Lower leg skin (tissue), 4 donors: Measurements from ENCODE around the gene TREM1. TPM values are rescaled to one million over a fixed set of nuclear protein-coding genes. Genes with fewer than 3 reads are reported as not detected.

ENCODE experiments used
- DNase-seq, 2 donors: peaks; one replicate each; pipeline ENCODE4 v3.0.0-alpha.2; 2019; ENCODE audit warnings: low spot score in 2 of 2
- H3K4me3 ChIP-seq: fragments of 200-600 bp; sonication (generic); 2 replicates; pipeline ENCODE4 v1.5.1; 2017; ENCODE audit warnings: mild to moderate bottlenecking, low read depth; ENCODE audit not compliant: poor library complexity, severe bottlenecking
- POLR2A ChIP-seq, 2 donors: fragments of 450-650 bp; IDR thresholded peaks; one replicate each; pipeline ENCODE4 v1.6.1; 2016 to 2017; ENCODE audit warnings: antibody characterized with exemption in 2 of 2, mild to moderate bottlenecking in 1 of 2, moderate library complexity in 1 of 2
- WGBS, 2 donors: methylation state at CpG; one replicate each; pipeline ENCODE4 v1.1.5; 2018; 5-methylcytosine and 5-hydroxymethylcytosine counted together
- intact Hi-C: fragments of 100-400 bp; cut with DNase I; formaldehyde crosslinking; loops from one replicate; pipeline ENCODE4 v1.15.0; 2023; ENCODE audit warnings: low total_unique reads
- total RNA-seq, 4 donors: library from RNA; depleted of rRNA; stranded (reverse); fragments of >200 nt; gene quantifications; one replicate each; pipeline ENCODE4 v1.1.0, GENCODE V29; 2016
- TF ChIP-seq, protein P1 (sequence below), 3 donors: fragments of 450-650 bp; IDR thresholded peaks; one replicate each; pipeline ENCODE4 v1.5.1; 2016; ENCODE audit warnings: antibody characterized with exemption in 3 of 3, mild to moderate bottlenecking in 3 of 3, moderate library complexity in 2 of 3

TREM1 gene
- total RNA-seq, 4 donors from 2014 or later: 0.49 to 0.83 TPM; not detected in 2

DNA sequence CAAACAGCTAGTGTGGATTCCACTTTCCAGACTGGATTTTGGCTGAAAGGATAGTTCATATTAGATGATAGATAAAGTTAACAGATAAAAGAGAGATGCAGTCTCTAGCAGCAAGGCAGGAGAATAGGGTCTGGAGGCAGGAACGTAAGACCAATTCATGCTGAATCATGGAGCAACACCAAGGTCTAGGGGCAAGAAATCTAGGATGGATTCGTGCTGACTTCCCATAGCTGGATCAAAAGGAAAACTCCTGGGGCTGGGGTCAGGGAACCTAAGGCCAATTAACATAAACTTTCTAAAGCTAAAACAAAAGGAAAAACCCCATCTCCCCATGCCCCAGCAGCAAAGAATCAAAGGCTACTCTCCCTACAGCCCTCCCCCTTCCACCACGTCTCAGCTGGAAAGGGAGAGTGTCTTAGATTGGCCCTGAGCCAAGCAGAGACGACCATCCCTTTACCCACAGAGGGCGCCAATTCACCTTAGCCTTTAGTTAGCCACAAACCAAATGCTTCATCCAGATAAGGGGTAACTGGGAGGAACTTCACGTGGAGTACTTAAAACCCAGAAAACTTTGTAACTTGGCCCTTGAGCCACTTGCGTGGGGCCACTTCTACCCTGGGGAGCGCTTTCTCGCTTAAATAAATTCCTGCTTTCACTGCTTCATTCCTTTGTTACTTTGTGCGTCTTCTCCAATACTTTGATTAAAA is 7.6 kb downstream of the TREM1 start:
- WGBS, 2 donors: 44% methylated on average over 10 of the region's 10 CpGs
- TF ChIP-seq, protein P1, sequence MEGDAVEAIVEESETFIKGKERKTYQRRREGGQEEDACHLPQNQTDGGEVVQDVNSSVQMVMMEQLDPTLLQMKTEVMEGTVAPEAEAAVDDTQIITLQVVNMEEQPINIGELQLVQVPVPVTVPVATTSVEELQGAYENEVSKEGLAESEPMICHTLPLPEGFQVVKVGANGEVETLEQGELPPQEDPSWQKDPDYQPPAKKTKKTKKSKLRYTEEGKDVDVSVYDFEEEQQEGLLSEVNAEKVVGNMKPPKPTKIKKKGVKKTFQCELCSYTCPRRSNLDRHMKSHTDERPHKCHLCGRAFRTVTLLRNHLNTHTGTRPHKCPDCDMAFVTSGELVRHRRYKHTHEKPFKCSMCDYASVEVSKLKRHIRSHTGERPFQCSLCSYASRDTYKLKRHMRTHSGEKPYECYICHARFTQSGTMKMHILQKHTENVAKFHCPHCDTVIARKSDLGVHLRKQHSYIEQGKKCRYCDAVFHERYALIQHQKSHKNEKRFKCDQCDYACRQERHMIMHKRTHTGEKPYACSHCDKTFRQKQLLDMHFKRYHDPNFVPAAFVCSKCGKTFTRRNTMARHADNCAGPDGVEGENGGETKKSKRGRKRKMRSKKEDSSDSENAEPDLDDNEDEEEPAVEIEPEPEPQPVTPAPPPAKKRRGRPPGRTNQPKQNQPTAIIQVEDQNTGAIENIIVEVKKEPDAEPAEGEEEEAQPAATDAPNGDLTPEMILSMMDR (IDR thresholded peaks at IDR 0.05): no peak
- no peak for TF ChIP-seq POLR2A (IDR thresholded peaks at IDR 0.05)
- no peak for DNase-seq
- intact Hi-C loops: no loop called here
- H3K4me3 ChIP-seq: no peak overlapping the region

DNA sequence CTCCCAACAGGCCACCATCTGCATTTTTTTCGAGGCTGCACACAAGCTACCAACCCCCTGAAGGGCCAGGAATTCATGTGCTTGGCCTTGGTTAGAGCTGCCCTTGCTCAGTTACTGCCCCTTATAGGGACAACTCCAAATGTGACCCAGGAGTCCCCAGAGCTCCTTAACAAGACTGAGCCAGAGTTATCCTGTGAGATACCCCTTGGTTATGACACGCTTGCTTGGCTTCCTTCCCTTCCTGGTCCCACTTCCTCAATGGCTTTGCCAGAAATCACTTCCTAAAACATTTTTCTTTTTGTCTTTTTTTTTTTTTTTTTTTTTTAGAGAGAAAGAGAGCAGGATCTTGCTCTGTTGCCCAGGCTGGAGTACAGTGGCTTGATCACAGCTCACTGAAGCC is 8.9 kb downstream of the TREM1 start:
- TF ChIP-seq POLR2A (IDR thresholded peaks at IDR 0.05): no peak
- TF ChIP-seq, protein P1 (IDR thresholded peaks at IDR 0.05): no peak
- H3K4me3 ChIP-seq: no peak overlapping the region
- intact Hi-C loops: no loop called here
- 73 to 76% methylated on average over 2 of the region's 2 CpGs for WGBS, 2 donors
- no peak for DNase-seq

DNA sequence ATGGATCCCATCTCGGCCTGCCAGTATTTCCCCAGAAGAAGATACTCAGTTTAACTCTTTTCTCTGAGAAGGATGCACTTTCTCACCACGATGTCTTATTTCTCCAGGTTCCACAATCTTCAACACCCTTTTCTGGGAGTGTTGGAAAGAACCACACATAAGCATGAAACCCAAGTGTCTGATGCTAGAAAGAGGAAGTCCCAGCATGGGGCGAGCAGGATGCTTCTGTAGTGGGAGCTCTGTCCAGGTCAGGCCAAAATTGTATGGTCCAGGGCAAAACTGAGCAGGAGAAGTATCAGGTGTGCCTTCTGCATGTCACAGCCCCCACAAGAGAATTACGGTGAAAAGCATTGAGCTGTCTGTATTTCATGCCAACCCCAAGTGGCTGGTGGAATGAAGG is 11.0 kb downstream of the TREM1 start:
- DNase-seq: no peak
- WGBS, 2 donors: 77 to 80% methylated on average over 4 of the region's 4 CpGs
- intact Hi-C loops: no loop called here
- H3K4me3 ChIP-seq: no peak overlapping the region
- no peak for TF ChIP-seq POLR2A (IDR thresholded peaks at IDR 0.05)
- TF ChIP-seq, protein P1 (IDR thresholded peaks at IDR 0.05): no peak

DNA sequence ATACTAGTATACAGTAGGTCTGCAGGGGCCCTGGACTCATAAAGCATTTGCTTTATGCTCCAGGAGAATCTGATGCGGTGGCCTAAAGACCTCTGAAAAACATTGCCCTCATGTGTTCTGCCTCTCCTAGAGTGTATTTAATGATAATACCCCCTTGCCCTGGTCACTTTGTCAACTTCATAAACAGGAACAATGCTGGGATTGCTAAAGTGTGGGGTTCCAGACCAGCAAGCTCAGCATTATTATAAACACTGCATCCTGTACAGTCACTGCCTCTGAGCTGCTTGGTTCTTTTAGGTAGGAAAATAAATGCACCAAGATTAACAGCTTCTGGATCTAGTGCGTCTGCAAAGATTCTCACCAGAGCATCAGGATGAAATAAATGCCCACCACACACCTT is 12.2 kb downstream of the TREM1 start:
- DNase-seq: no peak
- 93 to 96% methylated on average over 2 of the region's 2 CpGs for WGBS, 2 donors
- intact Hi-C loops: no loop called here
- H3K4me3 ChIP-seq: no peak overlapping the region
- TF ChIP-seq, protein P1 (IDR thresholded peaks at IDR 0.05): no peak
- TF ChIP-seq POLR2A (IDR thresholded peaks at IDR 0.05): no peak

DNA sequence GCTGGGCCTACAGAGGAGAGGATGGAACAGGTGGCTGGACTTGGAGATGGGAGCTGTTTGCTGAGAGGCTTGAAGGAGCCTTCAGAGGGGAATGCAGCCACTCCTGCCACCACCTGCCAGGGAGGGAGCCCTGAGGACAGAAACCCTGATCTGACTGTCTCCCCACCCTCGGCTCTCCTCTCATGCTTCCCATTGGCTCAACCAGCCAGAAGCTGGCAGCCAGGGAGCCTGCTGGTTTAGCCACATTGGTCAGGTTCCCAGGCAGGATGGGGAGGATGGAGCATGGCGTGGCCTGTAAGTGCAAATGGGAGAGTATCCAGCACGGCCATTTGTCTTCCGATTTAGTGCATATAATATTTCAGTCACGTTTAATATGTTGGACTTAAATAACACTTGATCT is 12.8 kb downstream of the TREM1 start:
- intact Hi-C loops: no loop called here
- DNase-seq: no peak
- 72 to 79% methylated on average over 5 of the region's 5 CpGs for WGBS, 2 donors
- TF ChIP-seq, protein P1 (IDR thresholded peaks at IDR 0.05): no peak
- no peak for TF ChIP-seq POLR2A (IDR thresholded peaks at IDR 0.05)
- H3K4me3 ChIP-seq: no peak overlapping the region
